Measurements from ENCODE around the gene SERPINE2. TPM values are rescaled to one million over a fixed set of nuclear protein-coding genes. Genes with fewer than 3 reads are reported as not detected.

SERPINE2 gene
- 10 to 100 TPM; 21.7 to 28.5 TPM for total RNA-seq
- 100 to 1,000 TPM in 1 of 6 donors, 10 to 100 TPM in 5; 77.7 to 107 (median 83.9) TPM for polyA plus RNA-seq (ENCODE audit: insufficient read length in 6 of 6)
- long read RNA-seq, donor 1, full-length matches to known transcripts = 35 of 52 reads
- long read RNA-seq, donor 1, partial matches to known transcripts = 17 of 52 reads
- long read RNA-seq, donor 1, other reads (novel, unspliced or antisense) = 0 of 52 reads
- long read RNA-seq, donor 2, full-length matches to known transcripts = 21 of 28 reads
- long read RNA-seq, donor 2, partial matches to known transcripts = 7 of 28 reads
- long read RNA-seq, donor 2, other reads (novel, unspliced or antisense) = 0 of 28 reads
- long read RNA-seq, donor 3, full-length matches to known transcripts = 35 of 42 reads
- long read RNA-seq, donor 3, partial matches to known transcripts = 7 of 42 reads
- long read RNA-seq, donor 3, other reads (novel, unspliced or antisense) = 0 of 42 reads
- long read RNA-seq, donor 4, transcript SERPINE2-202 (9 exons, 2,161 nt) = major isoform, 5 of 10 reads
- long read RNA-seq, donor 4, partial matches to known transcripts = 2 of 10 reads
- long read RNA-seq, donor 4, other reads (novel, unspliced or antisense) = 2 of 10 reads
- long read RNA-seq, donor 5, transcript SERPINE2-202 (9 exons, 2,161 nt) = major isoform, 15 of 23 reads
- long read RNA-seq, donor 5, partial matches to known transcripts = 0 of 23 reads
- long read RNA-seq, donor 5, other reads (novel, unspliced or antisense) = 0 of 23 reads
- long read RNA-seq, donor 6, full-length matches to known transcripts = 13 of 13 reads
- long read RNA-seq, donor 6, partial matches to known transcripts = 0 of 13 reads
- long read RNA-seq, donor 6, other reads (novel, unspliced or antisense) = 0 of 13 reads
- long read RNA-seq, donor 7, transcript SERPINE2-202 (9 exons, 2,161 nt) = major isoform, 8 of 23 reads
- long read RNA-seq, donor 7, partial matches to known transcripts = 15 of 23 reads
- long read RNA-seq, donor 7, other reads (novel, unspliced or antisense) = 0 of 23 reads
- long read RNA-seq, donor 8, full-length matches to known transcripts = 18 of 24 reads
- long read RNA-seq, donor 8, partial matches to known transcripts = 6 of 24 reads
- long read RNA-seq, donor 8, other reads (novel, unspliced or antisense) = 0 of 24 reads
- long read RNA-seq, donor 9 = 0 reads
- long read RNA-seq, donor 10, partial matches to known transcripts = 2 of 6 reads
- long read RNA-seq, donor 10, other reads (novel, unspliced or antisense) = 1 of 6 reads
- long read RNA-seq, donor 11, full-length matches to known transcripts = 71 of 124 reads
- long read RNA-seq, donor 11, partial matches to known transcripts = 53 of 124 reads
- long read RNA-seq, donor 11, other reads (novel, unspliced or antisense) = 0 of 124 reads
- long read RNA-seq, donor 12, full-length matches to known transcripts = 16 of 70 reads
- long read RNA-seq, donor 12, partial matches to known transcripts = 54 of 70 reads
- long read RNA-seq, donor 12, other reads (novel, unspliced or antisense) = 0 of 70 reads

DNA sequence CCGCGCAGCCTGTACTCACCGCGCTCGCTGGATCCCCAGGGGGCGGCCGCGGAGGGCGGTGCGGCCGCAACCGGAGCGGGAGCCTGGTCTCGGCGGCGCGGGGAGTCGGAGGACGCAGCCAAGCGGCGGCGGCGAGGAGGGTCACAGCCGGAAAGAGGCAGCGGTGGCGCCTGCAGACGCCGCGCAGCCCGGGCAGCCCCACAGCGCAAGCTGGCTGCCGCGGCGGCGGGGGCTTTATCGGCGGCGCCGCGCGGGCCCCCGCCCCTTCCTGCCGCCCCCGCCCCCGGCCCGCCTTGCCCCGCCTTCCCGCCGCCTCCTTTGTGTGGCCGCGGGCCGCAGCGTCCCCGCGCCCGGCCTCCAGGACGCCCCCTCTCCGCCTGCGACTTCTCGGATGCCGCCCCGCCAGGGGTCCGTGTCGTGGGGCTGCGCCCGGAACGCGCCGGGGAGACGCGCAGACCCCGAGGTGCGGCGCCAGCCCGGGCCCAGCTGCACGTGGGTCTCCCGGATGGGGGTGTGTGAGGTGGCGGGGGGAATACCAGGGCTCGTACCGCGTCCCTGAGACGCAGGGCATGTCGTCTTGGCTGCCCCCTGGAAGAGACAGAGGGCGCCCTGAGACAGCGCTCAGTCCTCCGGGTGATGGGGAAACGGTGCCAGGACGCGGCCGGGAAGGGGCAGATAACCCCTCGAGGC, at the start of gene SERPINE2:
SERPINE2 (minus strand) TSS at position 207 of the 690 bp plus-strand sequence. CDS start 37,386 bp downstream, outside the sequence.
- peak; percentile 38 to 84 (median 74) for DNase-seq
- no peak for TF ChIP-seq CTCF (IDR thresholded peaks at IDR 0.05)
- intact Hi-C loops (cut with DNase I) = no loop called here
- Histone ChIP-seq H3K4me1 (peaks cover 0 to 20% of the 10 kb centered on the region in 2 donors), H3K27ac (no peak within 1 kb of the TSS), H3K36me3 (no peaks in the 10 kb centered on the region), H3K9me3 (no peaks in the 10 kb centered on the region), H3K27me3 (peaks cover 30 to 83% of the 10 kb centered on the region in 2 donors), H3K4me3 (peak within 1 kb of the TSS; percentile 46 to 48)
- peak; percentile 66 for ATAC-seq

GRCh38 chr2:224086226-224086914, 47.3 kb upstream of the SERPINE2 start:
- Histone ChIP-seq H3K4me1 (no peaks in the 10 kb centered on the region), H3K27me3 (no peaks in the 10 kb centered on the region), H3K9me3 (no peaks in the 10 kb centered on the region), H3K27ac (peak overlapping the region in 1 of 2 donors; percentile 34), H3K36me3 (no peaks in the 10 kb centered on the region), H3K4me3 (no peak overlapping the region)
- intact Hi-C loops (cut with DNase I) = no loop called here
- DNase-seq = no peak
- peak; percentile 76 for ATAC-seq
- TF ChIP-seq CTCF (IDR thresholded peaks at IDR 0.05) = no peak

DNA sequence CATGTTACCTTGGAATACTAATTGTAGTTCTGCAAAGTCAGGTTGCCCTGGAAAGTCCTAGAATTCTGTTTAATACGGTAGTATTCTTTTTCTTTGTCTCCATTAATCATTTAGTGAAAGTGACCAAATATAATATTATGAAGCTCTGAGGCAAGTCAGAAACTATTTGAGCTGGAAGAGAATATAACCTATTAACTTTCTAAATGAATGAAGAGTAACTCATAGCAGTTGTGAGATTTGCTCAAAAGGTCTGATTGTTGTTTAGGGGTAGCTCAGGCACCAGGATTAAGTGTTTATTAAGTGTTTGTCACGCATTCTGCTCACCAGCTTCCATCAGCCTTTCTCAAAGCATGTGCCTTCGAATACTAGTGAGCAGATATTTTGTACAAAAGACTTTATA, 46.7 kb upstream of the SERPINE2 start:
- Histone ChIP-seq H3K4me3 (no peak overlapping the region), H3K27ac (no peak overlapping the region), H3K36me3 (no peaks in the 10 kb centered on the region), H3K4me1 (no peaks in the 10 kb centered on the region), H3K9me3 (no peaks in the 10 kb centered on the region), H3K27me3 (no peaks in the 10 kb centered on the region)
- ATAC-seq = no peak
- no peak for TF ChIP-seq CTCF (IDR thresholded peaks at IDR 0.05)
- intact Hi-C loops (cut with DNase I) = no loop called here
- DNase-seq = no peak

DNA sequence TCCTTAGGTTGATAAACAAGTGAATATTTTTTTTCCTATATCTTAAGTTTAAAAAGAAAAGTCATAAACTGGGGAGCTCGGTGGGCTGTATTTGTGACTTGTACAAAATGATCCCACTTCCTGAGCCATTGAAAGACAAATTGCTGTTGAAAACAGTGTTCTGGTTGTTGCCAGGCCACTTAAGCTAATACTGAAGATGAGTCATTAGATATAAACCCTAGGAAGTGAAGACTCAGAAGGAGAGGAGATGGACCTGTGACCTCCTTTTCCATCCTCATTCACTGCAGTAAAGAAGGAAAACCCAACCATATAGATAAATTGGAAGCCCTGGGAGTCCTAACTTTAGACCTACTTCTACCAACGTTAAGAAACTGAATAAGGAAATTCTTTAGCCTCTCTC, 46.2 kb upstream of the SERPINE2 start:
- H3K36me3 ChIP-seq = no peaks in the 10 kb centered on the region
- no peak overlapping the region for H3K27ac ChIP-seq
- DNase-seq (no peak), ATAC-seq (peak; percentile 46)
- no peaks in the 10 kb centered on the region for H3K9me3 ChIP-seq
- intact Hi-C loops (cut with DNase I) = no loop called here
- no peaks in the 10 kb centered on the region for H3K4me1 ChIP-seq
- no peak overlapping the region for H3K4me3 ChIP-seq
- no peak for TF ChIP-seq CTCF (IDR thresholded peaks at IDR 0.05)
- no peaks in the 10 kb centered on the region for H3K27me3 ChIP-seq
